C4-2B (cell line): ENCODE data around the gene SNX19.

ENCODE experiments used
- ZFX ChIP-seq: fragments of 450-650 bp; IDR thresholded peaks from 2 replicates; pipeline ENCODE4 v1.6.1; 2017
- TF ChIP-seq, protein P1 (sequence below): fragments of 450-650 bp; conservative IDR thresholded peaks from 2 replicates; pipeline ENCODE4 v1.5.1; 2017; ENCODE audit warnings: mild to moderate bottlenecking

DNA sequence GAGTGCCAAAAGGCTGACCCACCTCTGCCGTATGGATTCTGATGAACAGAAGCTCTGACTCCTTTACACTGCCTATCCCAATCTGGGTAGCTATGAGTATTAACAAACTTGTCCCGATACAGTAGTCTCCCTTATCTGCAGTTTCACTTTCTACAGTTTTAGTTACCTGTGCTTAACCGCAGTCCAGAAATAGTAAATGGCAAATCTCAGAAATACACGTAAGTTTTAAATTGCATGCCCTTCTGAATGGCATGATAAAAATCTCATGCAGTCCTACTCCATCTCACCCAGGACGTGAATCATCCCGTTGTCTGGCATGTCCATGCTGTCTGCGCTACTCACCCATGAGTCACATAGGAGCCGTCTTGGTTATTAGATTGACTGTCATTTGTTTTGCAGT is 68.8 kb downstream of the SNX19 start:
- TF ChIP-seq, protein P1, sequence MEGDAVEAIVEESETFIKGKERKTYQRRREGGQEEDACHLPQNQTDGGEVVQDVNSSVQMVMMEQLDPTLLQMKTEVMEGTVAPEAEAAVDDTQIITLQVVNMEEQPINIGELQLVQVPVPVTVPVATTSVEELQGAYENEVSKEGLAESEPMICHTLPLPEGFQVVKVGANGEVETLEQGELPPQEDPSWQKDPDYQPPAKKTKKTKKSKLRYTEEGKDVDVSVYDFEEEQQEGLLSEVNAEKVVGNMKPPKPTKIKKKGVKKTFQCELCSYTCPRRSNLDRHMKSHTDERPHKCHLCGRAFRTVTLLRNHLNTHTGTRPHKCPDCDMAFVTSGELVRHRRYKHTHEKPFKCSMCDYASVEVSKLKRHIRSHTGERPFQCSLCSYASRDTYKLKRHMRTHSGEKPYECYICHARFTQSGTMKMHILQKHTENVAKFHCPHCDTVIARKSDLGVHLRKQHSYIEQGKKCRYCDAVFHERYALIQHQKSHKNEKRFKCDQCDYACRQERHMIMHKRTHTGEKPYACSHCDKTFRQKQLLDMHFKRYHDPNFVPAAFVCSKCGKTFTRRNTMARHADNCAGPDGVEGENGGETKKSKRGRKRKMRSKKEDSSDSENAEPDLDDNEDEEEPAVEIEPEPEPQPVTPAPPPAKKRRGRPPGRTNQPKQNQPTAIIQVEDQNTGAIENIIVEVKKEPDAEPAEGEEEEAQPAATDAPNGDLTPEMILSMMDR = no peak
- no peak for TF ChIP-seq ZFX
